CD4-positive, alpha-beta T cell (primary cell): ENCODE results near the gene NCKAP5. TPM values are rescaled to one million over a fixed set of nuclear protein-coding genes. Genes with fewer than 3 reads are reported as not detected.

Experiments
- ATAC-seq: fragments of 200-7000 bp; cut with Tn5 transposase; one replicate; pipeline ENCODE4 v1.10.0; 2022; ENCODE audit warnings: mild to moderate bottlenecking; ENCODE audit not compliant: poor library complexity
- CTCF ChIA-PET: fragments of 350-600 bp; sonication (Branson Sonifier 250); formaldehyde crosslinking; loops from one replicate; lab custom pipeline; 2021; ENCODE audit warnings: antibody characterized with exemption, inconsistent platforms; lab: Charles Lee
- POLR2A ChIA-PET: fragments of 350-600 bp; sonication (Branson Sonifier 250); formaldehyde crosslinking; loops from one replicate; lab custom pipeline; 2021; ENCODE audit warnings: antibody characterized with exemption, inconsistent platforms; lab: Charles Lee
- DNase-seq, 14 experiments: peaks; one replicate each; pipeline ENCODE4 v3.0.0-alpha.2; 2013 to 2020; ENCODE audit warnings: mixed read lengths in 2 of 14
- H3K27ac ChIP-seq, 2 donors: one replicate each; pipeline versions ENCODE4 v1.5.1 to v1.7.0; 2013; ENCODE audit warnings: low read length in 2 of 2, low read depth in 1 of 2, mild to moderate bottlenecking in 1 of 2
- H3K27me3 ChIP-seq, 2 experiments: 1 replicate in 1 of 2; 2 replicates in 1 of 2; pipeline versions ENCODE4 v1.6.1 to v1.7.0; 2013; ENCODE audit warnings: low read length in 2 of 2, control low read depth in 1 of 2, mild to moderate bottlenecking in 1 of 2, moderate library complexity in 1 of 2; ENCODE audit not compliant: insufficient read depth in 2 of 2, control insufficient read depth in 1 of 2
- H3K36me3 ChIP-seq: one replicate; pipeline ENCODE4 v1.6.1; 2013; ENCODE audit warnings: low read length, control low read depth; ENCODE audit not compliant: insufficient read depth
- H3K4me1 ChIP-seq: one replicate; pipeline ENCODE4 v1.6.1; 2013; ENCODE audit warnings: low read length, control low read depth; ENCODE audit not compliant: insufficient read depth
- H3K4me3 ChIP-seq: one replicate; pipeline ENCODE4 v1.5.1; 2013; ENCODE audit warnings: mild to moderate bottlenecking, low read length, moderate library complexity
- H3K9me3 ChIP-seq, 2 experiments: 1 replicate in 1 of 2; 2 replicates in 1 of 2; pipeline versions ENCODE4 v1.6.1 to v1.7.0; 2013; ENCODE audit warnings: low read length in 2 of 2, mild to moderate bottlenecking in 2 of 2, control low read depth in 1 of 2, moderate library complexity in 1 of 2; ENCODE audit not compliant: control insufficient read depth in 1 of 2, insufficient read depth in 1 of 2
- H3K27ac Mint-ChIP-seq: one replicate; pipeline ENCODE4 v1.8.0; 2020; ENCODE audit warnings: mixed read lengths
- H3K27me3 Mint-ChIP-seq: one replicate; pipeline ENCODE4 v1.8.0; 2021; ENCODE audit warnings: mixed read lengths
- H3K36me3 Mint-ChIP-seq: one replicate; pipeline ENCODE4 v1.8.0; 2021; ENCODE audit warnings: low read depth, mixed read lengths
- H3K4me1 Mint-ChIP-seq: one replicate; pipeline ENCODE4 v1.8.0; 2021; ENCODE audit warnings: low read depth, mixed read lengths
- H3K4me3 Mint-ChIP-seq: one replicate; pipeline ENCODE4 v1.8.0; 2020; ENCODE audit warnings: mild to moderate bottlenecking, mixed read lengths
- H3K9me3 Mint-ChIP-seq: one replicate; pipeline ENCODE4 v1.8.0; 2020; ENCODE audit warnings: mixed read lengths
- intact Hi-C, 2 experiments: fragments of 100-400 bp; cut with DNase I in 1 of 2; cut with micrococcal nuclease in 1 of 2; formaldehyde crosslinking; loops; one replicate each; pipeline versions ENCODE4 v1.15.1 to v1.9.0; 2023 to 2025; cut with DNase I, micrococcal nuclease
- total RNA-seq, 174 experiments: library from RNA in 2 of 174; stranded (reverse) in 2 of 174; gene quantifications; one replicate each; pipeline ENCODE4 v1.2.3 and lab custom pipeline; 2021 to 2026
- TF ChIP-seq, protein P1 (sequence below): fragments of 200-600 bp; IDR thresholded peaks from one replicate; pipeline ENCODE4 v1.8.0; 2022; ENCODE audit warnings: antibody characterized with exemption, mild to moderate bottlenecking

The NCKAP5 gene
- total RNA-seq, 2 experiments from 2014 or later, result not detected

DNA sequence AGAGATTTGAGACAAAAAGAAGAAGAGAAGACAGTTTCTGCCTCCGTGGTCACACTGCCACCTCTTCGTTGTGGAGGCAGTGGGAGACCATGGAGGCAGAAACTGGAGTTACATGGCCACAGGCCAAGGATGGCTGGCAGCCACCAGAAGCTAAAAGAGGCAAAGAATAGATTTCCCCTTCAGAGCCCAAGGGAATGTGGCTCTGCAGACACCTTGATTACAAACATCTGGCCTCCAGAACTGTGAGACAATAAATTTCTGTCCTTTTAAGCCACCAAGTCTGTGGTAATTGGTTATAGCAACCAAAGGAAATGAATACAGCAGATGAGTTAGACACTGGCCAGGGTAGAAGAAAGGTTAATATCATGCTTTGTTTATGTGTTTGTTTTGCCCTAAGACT lies 477.9 kb downstream of the NCKAP5 start:
- ChIA-PET CTCF (no interaction called here), POLR2A (no interaction called here)
- H3K9me3 Mint-ChIP-seq, result no peaks in the 10 kb centered on the region
- intact Hi-C loops, result no loop called here
- no peaks in the 10 kb centered on the region for H3K27me3 ChIP-seq
- H3K4me1 Mint-ChIP-seq, result no peaks in the 10 kb centered on the region
- ATAC-seq, result no peak
- H3K36me3 Mint-ChIP-seq, result no peaks in the 10 kb centered on the region
- DNase-seq, result no peak
- no peaks in the 10 kb centered on the region for H3K27me3 Mint-ChIP-seq
- no peaks in the 10 kb centered on the region for H3K36me3 ChIP-seq
- no peak overlapping the region for H3K4me3 Mint-ChIP-seq
- H3K4me1 ChIP-seq, result no peaks in the 10 kb centered on the region
- no peak overlapping the region for H3K27ac Mint-ChIP-seq
- TF ChIP-seq, protein P1, sequence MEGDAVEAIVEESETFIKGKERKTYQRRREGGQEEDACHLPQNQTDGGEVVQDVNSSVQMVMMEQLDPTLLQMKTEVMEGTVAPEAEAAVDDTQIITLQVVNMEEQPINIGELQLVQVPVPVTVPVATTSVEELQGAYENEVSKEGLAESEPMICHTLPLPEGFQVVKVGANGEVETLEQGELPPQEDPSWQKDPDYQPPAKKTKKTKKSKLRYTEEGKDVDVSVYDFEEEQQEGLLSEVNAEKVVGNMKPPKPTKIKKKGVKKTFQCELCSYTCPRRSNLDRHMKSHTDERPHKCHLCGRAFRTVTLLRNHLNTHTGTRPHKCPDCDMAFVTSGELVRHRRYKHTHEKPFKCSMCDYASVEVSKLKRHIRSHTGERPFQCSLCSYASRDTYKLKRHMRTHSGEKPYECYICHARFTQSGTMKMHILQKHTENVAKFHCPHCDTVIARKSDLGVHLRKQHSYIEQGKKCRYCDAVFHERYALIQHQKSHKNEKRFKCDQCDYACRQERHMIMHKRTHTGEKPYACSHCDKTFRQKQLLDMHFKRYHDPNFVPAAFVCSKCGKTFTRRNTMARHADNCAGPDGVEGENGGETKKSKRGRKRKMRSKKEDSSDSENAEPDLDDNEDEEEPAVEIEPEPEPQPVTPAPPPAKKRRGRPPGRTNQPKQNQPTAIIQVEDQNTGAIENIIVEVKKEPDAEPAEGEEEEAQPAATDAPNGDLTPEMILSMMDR, result no peak
- H3K9me3 ChIP-seq, result no peaks in the 10 kb centered on the region
- no peak overlapping the region for H3K27ac ChIP-seq
- H3K4me3 ChIP-seq, result no peak overlapping the region

DNA sequence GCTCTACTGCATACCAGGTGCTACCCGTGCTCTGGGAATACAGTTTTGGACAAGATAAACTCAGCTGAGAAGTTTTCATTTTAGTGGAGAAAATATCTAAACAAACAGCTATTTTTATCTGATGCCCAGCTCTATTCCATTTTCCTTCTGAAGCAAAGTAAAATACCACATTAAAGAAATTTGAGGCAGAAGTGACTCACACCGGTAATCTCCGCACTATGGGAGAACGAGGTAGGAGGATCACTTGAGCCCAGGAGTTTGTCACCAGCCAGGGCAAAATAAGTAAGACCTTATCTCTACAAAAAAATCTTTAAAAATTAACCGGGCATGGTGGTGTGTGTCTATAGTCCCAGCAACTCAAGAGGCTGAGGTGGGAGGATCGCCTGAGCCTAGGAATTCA lies 482.1 kb downstream of the NCKAP5 start:
- POLR2A ChIA-PET, result no interaction called here
- Histone ChIP-seq H3K27ac (no peak overlapping the region), H3K36me3 (no peaks in the 10 kb centered on the region), H3K27me3 (no peaks in the 10 kb centered on the region), H3K4me1 (no peaks in the 10 kb centered on the region), H3K4me3 (no peak overlapping the region), H3K9me3 (no peaks in the 10 kb centered on the region)
- intact Hi-C loops, result no loop called here
- Mint-ChIP-seq H3K27ac (no peak overlapping the region), H3K27me3 (no peaks in the 10 kb centered on the region), H3K9me3 (no peaks in the 10 kb centered on the region), H3K4me3 (no peak overlapping the region), H3K4me1 (no peaks in the 10 kb centered on the region), H3K36me3 (no peaks in the 10 kb centered on the region)
- ATAC-seq (no peak), DNase-seq (no peak)
- TF ChIP-seq, protein P1, result no peak
- CTCF ChIA-PET, result no interaction called here

DNA sequence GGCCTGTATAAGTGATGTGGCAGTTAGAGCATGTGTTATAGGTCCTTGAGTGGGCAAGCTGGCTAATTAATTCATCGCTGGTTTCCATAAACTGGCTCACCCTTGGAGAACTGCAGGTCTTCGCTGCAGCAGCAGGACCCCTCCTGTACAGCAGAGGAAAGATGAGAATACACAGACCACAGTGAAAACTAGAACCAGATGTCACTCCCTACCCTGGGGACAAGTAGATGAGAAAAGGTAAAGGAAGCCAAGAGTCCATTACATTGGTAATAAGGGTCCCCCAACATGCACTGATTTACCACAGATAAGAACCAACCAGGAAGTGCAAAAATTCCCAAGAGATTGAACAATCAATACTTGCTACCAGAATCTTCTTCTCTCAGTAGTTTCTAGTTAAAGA lies 482.6 kb downstream of the NCKAP5 start:
- no peaks in the 10 kb centered on the region for H3K27me3 Mint-ChIP-seq
- no peaks in the 10 kb centered on the region for H3K9me3 ChIP-seq
- no peak overlapping the region for H3K27ac ChIP-seq
- no peak overlapping the region for H3K4me3 ChIP-seq
- TF ChIP-seq, protein P1, result no peak
- no peaks in the 10 kb centered on the region for H3K27me3 ChIP-seq
- no peaks in the 10 kb centered on the region for H3K4me1 Mint-ChIP-seq
- no peaks in the 10 kb centered on the region for H3K9me3 Mint-ChIP-seq
- no peaks in the 10 kb centered on the region for H3K36me3 Mint-ChIP-seq
- ChIA-PET CTCF (no interaction called here), POLR2A (no interaction called here)
- H3K4me1 ChIP-seq, result no peaks in the 10 kb centered on the region
- no peak overlapping the region for H3K27ac Mint-ChIP-seq
- H3K4me3 Mint-ChIP-seq, result no peak overlapping the region
- intact Hi-C loops, result no loop called here
- DNase-seq (no peak), ATAC-seq (no peak)
- H3K36me3 ChIP-seq, result no peaks in the 10 kb centered on the region
